H1 (cell line): ENCODE results near the gene ASZ1. TPM values are rescaled to one million over a fixed set of nuclear protein-coding genes. Genes with fewer than 3 reads are reported as not detected.

Source experiments
- EGR1 ChIP-seq: IDR thresholded peaks from 2 replicates; pipeline ENCODE4 v1.6.1; 2011; ENCODE audit warnings: low read depth, low read length, borderline replicate concordance
- HDAC6 ChIP-seq: IDR thresholded peaks from one replicate; pipeline ENCODE4 v1.7.1; 2012; ENCODE audit warnings: low read depth, mild to moderate bottlenecking, inconsistent platforms, low read length, moderate library complexity
- KDM1A ChIP-seq: fragments of 200-600, 300-600 bp; sonication (generic); IDR thresholded peaks from 2 replicates; pipeline ENCODE4 v1.7.1; 2016; ENCODE audit warnings: mild to moderate bottlenecking, low read length, borderline replicate concordance
- polyA plus RNA-seq, 7 experiments: library from polyadenylated mRNA; depleted of rRNA in 3 of 7; stranded (reverse) in 5 of 7; unstranded in 2 of 7; fragments of >200 nt in 5 of 7; fragments of 200-250 nt in 2 of 7; gene quantifications; 1 replicate in 5 of 7; 2 replicates in 1 of 7; 4 replicates in 1 of 7; pipeline versions ENCODE4 v1.2.1 to v1.2.3, GENCODE V29; 2011 to 2013; ENCODE audit warnings: missing spikeins in 2 of 7, mixed read lengths in 2 of 7
- total RNA-seq: library from RNA; stranded (reverse); fragmentation: NEBNext Ultra II Directional; extraction: Animal tissue kit (Norgen Biotek cat#: 25700); gene quantifications from 2 replicates; pipeline ENCODE4 v1.2.1, GENCODE V29; 2021

ASZ1 gene
- total and polyA plus RNA-seq, 2 of the 8 experiments (the other 6 are each of a cell fraction or from before 2014, with no cell fraction given), result not detected

DNA sequence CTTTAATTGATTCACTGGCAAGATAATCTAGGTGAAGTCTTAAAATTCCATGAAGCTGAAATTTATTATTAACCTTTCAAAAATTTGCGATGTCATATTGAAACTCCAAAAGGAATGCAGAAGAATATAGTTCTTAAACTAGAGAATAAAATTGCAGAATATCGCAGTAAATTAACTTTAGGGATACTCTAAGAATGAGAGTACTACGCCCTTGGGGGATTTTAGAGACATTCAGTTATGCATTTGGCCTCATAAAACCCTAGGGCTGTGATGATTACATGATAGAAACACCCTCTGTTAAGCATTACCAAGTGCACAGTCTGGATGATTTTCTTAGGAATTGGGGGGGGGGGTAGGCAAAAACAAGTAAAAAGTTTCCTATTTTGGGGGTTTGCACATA is 108.1 kb downstream of the ASZ1 start (continued):
- TF ChIP-seq EGR1, result no peak
- no peak for TF ChIP-seq KDM1A
- no peak for TF ChIP-seq HDAC6
